Spleen (tissue), 11 donors: Measurements from ENCODE around the gene SF3B1. TPM values are rescaled to one million over a fixed set of nuclear protein-coding genes. Genes with fewer than 3 reads are reported as not detected.

Experiments used
- DNase-seq: peaks from one replicate; pipeline ENCODE4 v3.0.0-alpha.2; 2020
- H3K27ac ChIP-seq, 8 donors: fragments of 200-600 bp; sonication (generic) in 7 of 8; 1 replicate in 4 of 8; 2 replicates in 4 of 8; pipeline versions ENCODE4 v1.5.0 to v1.8.0; 2016 to 2021; ENCODE audit warnings: inconsistent platforms in 4 of 8, mild to moderate bottlenecking in 4 of 8, moderate library complexity in 1 of 8
- H3K27me3 ChIP-seq, 7 donors: fragments of 200-600 bp; sonication (generic) in 6 of 7; replicated peaks in 1 of 7; 1 replicate in 4 of 7; 2 replicates in 3 of 7; pipeline versions ENCODE4 v1.5.0 to v1.8.0; 2016 to 2021; ENCODE audit warnings: inconsistent platforms in 3 of 7, mild to moderate bottlenecking in 1 of 7
- H3K36me3 ChIP-seq, 6 donors: fragments of 200-600 bp; sonication (generic) in 5 of 6; 1 replicate in 4 of 6; 2 replicates in 2 of 6; pipeline versions ENCODE4 v1.5.0 to v1.8.0; 2016 to 2021; ENCODE audit warnings: inconsistent platforms in 2 of 6
- H3K4me1 ChIP-seq, 6 donors: fragments of 200-600 bp; sonication (generic) in 5 of 6; 1 replicate in 3 of 6; 2 replicates in 3 of 6; pipeline versions ENCODE4 v1.5.0 to v1.8.0; 2016 to 2021; ENCODE audit warnings: inconsistent platforms in 3 of 6
- H3K4me3 ChIP-seq, 8 donors: fragments of 200-600 bp; sonication (generic) in 7 of 8; 1 replicate in 4 of 8; 2 replicates in 4 of 8; pipeline versions ENCODE4 v1.5.0 to v1.8.0; 2016 to 2021; ENCODE audit warnings: inconsistent platforms in 4 of 8, mild to moderate bottlenecking in 4 of 8, moderate library complexity in 2 of 8
- H3K9me3 ChIP-seq, 8 donors: fragments of 200-600 bp; sonication (generic) in 7 of 8; 1 replicate in 4 of 8; 2 replicates in 4 of 8; pipeline versions ENCODE4 v1.5.0 to v1.8.0; 2016 to 2021; ENCODE audit warnings: inconsistent platforms in 4 of 8
- CTCF ChIP-seq, 11 experiments: fragments of 200-600 bp in 7 of 11; fragments of 450-650 bp in 4 of 11; sonication (generic) in 4 of 11; IDR thresholded peaks in 8 of 11; conservative IDR thresholded peaks in 3 of 11; 1 replicate in 7 of 11; 2 replicates in 4 of 11; pipeline versions ENCODE4 v1.4.0 to v1.8.0; 2016 to 2021; ENCODE audit warnings: antibody characterized with exemption in 11 of 11, inconsistent platforms in 4 of 11, mild to moderate bottlenecking in 1 of 11
- POLR2A ChIP-seq, 3 donors: fragments of 450-650 bp; IDR thresholded peaks; one replicate each; pipeline ENCODE4 v1.5.1; 2017; ENCODE audit warnings: antibody characterized with exemption in 3 of 3, mild to moderate bottlenecking in 1 of 3
- POLR2AphosphoS5 ChIP-seq, 3 donors: sonication (generic); formaldehyde crosslinking; IDR thresholded peaks; one replicate each; pipeline ENCODE4 v1.5.1; 2017; ENCODE audit warnings: antibody characterized with exemption in 3 of 3
- WGBS, 5 donors: extraction: QIAGEN DNeasy Blood & Tissue Kit in 3 of 5; methylation state at CpG; one replicate each; pipeline versions ENCODE4 v1.1.5 to v1.1.7; 2013 to 2018; 5-methylcytosine and 5-hydroxymethylcytosine counted together
- intact Hi-C: fragments of 100-400 bp; cut with DNase I; formaldehyde crosslinking; loops from one replicate; pipeline ENCODE4 v1.15.0; 2023; ENCODE audit warnings: low total_unique reads
- polyA plus RNA-seq, 3 donors: library from polyadenylated mRNA; stranded (reverse); fragments of 200-250 nt; gene quantifications; one replicate each; pipeline ENCODE4 v1.2.1, GENCODE V29; 2013
- total RNA-seq, 7 donors: library from RNA; depleted of rRNA in 3 of 7; stranded (reverse); fragments of >200 nt in 3 of 7; fragmentation: NEBNext Ultra II Directional in 4 of 7; extraction: Animal tissue kit (Norgen Biotek cat#: 25700) in 4 of 7; gene quantifications; one replicate each; pipeline versions ENCODE4 v1.1.0 to v1.2.1, GENCODE V29; 2016 to 2021
- donor health status: healthy with polysubstance abuse.
- donor health status: DM: no; HTN: no; CAD: no; lungs with moderate emphysema.
- donor health status: DM: no; HTN: no; CAD: no.
- donor health status: Bipolar disorder and iron deficiency.
- donor health status: healthy.
- donor health status: DM: no; HTN: no; CAD: no.
- donor health status: DM: yes; HTN: yes; CAD: no.

The SF3B1 gene
- total and polyA plus RNA-seq, 10 donors: 256 to 1,150 (median 343) TPM

- peaks cover 50 to 100% (median 95%) of the 10 kb centered on the region in 6 donors for H3K4me1 ChIP-seq
- DNase-seq: no peak
- intact Hi-C loops: no loop called here
- no peak overlapping the region for H3K4me3 ChIP-seq
- H3K9me3 ChIP-seq: no peaks in the 10 kb centered on the region
- no peak overlapping the region for H3K27ac ChIP-seq
- H3K36me3 ChIP-seq: peaks cover 0 to 46% (median 12%) of the 10 kb centered on the region in 6 donors
- H3K27me3 ChIP-seq: no peaks in the 10 kb centered on the region
- 90 to 97% (median 94%) methylated on average over 3 of the region's 3 CpGs for WGBS, 5 donors
- TF ChIP-seq POLR2AphosphoS5 (IDR thresholded peaks at IDR 0.05): no peak
- no peak for TF ChIP-seq POLR2A (IDR thresholded peaks at IDR 0.05)
- TF ChIP-seq CTCF (IDR thresholded peaks at IDR 0.05 in 8 of 11, conservative IDR thresholded peaks at IDR 0.05 in 3 of 11): no peak
Measured at GRCh38 chr2:197427986-197428385, 6.8 kb downstream of the SF3B1 start.

- 60 to 75% (median 70%) methylated on average over 2 of the region's 2 CpGs for WGBS, 5 donors
- no peaks in the 10 kb centered on the region for H3K27me3 ChIP-seq
- no peak for DNase-seq
- intact Hi-C loops: no loop called here
- no peak overlapping the region for H3K4me3 ChIP-seq
- TF ChIP-seq POLR2A (IDR thresholded peaks at IDR 0.05): no peak
- no peak for TF ChIP-seq POLR2AphosphoS5 (IDR thresholded peaks at IDR 0.05)
- no peak for TF ChIP-seq CTCF (IDR thresholded peaks at IDR 0.05 in 8 of 11, conservative IDR thresholded peaks at IDR 0.05 in 3 of 11)
- H3K4me1 ChIP-seq: peaks cover 43 to 100% (median 90%) of the 10 kb centered on the region in 6 donors
- H3K9me3 ChIP-seq: no peaks in the 10 kb centered on the region
- H3K27ac ChIP-seq: no peak overlapping the region
- peaks cover 0 to 56% (median 20%) of the 10 kb centered on the region in 6 donors for H3K36me3 ChIP-seq
Measured at GRCh38 chr2:197426723-197427603, 7.9 kb downstream of the SF3B1 start.

- H3K4me3 ChIP-seq: no peak overlapping the region
- peaks cover 0 to 70% (median 30%) of the 10 kb centered on the region in 6 donors for H3K36me3 ChIP-seq
- intact Hi-C loops: no loop called here
- 60 to 80% (median 67%) methylated on average over 7 of the region's 7 CpGs for WGBS, 5 donors
- peak overlapping the region in 1 of 8 donors; percentile 37 for H3K27ac ChIP-seq
- H3K27me3 ChIP-seq: no peaks in the 10 kb centered on the region
- no peak for TF ChIP-seq POLR2A (IDR thresholded peaks at IDR 0.05)
- no peak for TF ChIP-seq CTCF (IDR thresholded peaks at IDR 0.05 in 8 of 11, conservative IDR thresholded peaks at IDR 0.05 in 3 of 11)
- TF ChIP-seq POLR2AphosphoS5 (IDR thresholded peaks at IDR 0.05): no peak
- peaks cover 29 to 100% (median 87%) of the 10 kb centered on the region in 6 donors for H3K4me1 ChIP-seq
- H3K9me3 ChIP-seq: no peaks in the 10 kb centered on the region
- no peak for DNase-seq
Measured at GRCh38 chr2:197425550-197425949, 9.3 kb downstream of the SF3B1 start.

GRCh38 chr2:197423307-197423706 is 11.5 kb downstream of the SF3B1 start:
- WGBS, 5 donors: 85 to 96% (median 93%) methylated on average over 2 of the region's 2 CpGs
- TF ChIP-seq POLR2A (IDR thresholded peaks at IDR 0.05) (no peak), POLR2AphosphoS5 (IDR thresholded peaks at IDR 0.05) (no peak), CTCF (IDR thresholded peaks at IDR 0.05 in 8 of 11, conservative IDR thresholded peaks at IDR 0.05 in 3 of 11) (no peak)
- Histone ChIP-seq H3K4me3 (no peak overlapping the region), H3K36me3 (peaks cover 0 to 77% (median 50%) of the 10 kb centered on the region in 6 donors), H3K27me3 (no peaks in the 10 kb centered on the region), H3K27ac (no peak overlapping the region), H3K4me1 (peaks cover 17 to 99% (median 74%) of the 10 kb centered on the region in 6 donors), H3K9me3 (no peaks in the 10 kb centered on the region)
- DNase-seq: no peak
- intact Hi-C loops: no loop called here
